ENCODE data around the gene GARNL3.

DNA sequence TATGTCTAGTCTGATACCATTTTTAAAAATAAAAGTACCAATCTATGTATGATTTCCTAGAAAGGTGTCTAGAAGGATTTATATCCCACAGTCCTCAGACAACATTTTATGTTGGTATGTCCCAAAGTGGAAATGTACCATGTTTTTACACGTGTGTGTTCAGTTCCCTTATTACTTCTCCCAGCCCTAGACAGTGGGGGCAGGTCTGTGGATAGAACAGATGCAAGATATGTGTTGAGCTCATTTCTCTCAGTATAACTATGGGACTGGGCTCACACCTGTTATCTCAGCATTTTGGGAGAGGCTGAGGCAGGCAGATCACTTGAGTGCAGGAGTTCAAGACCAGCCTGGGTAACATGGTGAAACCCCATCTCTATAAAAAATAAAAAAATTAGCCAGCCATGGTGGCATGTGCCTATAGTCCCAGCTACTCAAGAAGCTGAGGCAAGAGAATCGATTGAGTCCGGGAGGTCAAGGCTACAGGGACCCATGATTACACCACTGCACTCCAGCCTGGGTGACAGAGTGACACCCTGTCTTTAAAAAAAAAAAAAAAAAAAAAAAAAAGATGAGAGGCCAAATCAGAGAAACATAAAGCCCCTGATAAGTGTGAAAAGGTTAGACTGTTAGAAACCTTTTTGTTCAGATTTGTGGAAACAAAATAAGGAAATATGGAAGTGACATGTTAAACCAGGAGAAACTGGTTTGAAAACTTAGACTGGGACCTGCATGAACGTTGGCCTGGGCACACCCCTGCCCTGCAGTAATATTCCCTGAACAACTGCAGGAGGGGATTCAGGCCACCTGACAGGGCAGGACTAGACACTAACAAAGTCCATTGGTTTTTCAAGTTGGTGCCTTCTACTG, 125.0 kb downstream of the GARNL3 start:
- TF ChIP-seq POLR2A (IDR thresholded peaks at IDR 0.05): no peak
- TF ChIP-seq, protein P1, sequence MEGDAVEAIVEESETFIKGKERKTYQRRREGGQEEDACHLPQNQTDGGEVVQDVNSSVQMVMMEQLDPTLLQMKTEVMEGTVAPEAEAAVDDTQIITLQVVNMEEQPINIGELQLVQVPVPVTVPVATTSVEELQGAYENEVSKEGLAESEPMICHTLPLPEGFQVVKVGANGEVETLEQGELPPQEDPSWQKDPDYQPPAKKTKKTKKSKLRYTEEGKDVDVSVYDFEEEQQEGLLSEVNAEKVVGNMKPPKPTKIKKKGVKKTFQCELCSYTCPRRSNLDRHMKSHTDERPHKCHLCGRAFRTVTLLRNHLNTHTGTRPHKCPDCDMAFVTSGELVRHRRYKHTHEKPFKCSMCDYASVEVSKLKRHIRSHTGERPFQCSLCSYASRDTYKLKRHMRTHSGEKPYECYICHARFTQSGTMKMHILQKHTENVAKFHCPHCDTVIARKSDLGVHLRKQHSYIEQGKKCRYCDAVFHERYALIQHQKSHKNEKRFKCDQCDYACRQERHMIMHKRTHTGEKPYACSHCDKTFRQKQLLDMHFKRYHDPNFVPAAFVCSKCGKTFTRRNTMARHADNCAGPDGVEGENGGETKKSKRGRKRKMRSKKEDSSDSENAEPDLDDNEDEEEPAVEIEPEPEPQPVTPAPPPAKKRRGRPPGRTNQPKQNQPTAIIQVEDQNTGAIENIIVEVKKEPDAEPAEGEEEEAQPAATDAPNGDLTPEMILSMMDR (IDR thresholded peaks at IDR 0.05): no peak

All from right lobe of liver (tissue), 4 donors.